Astrocyte of the hippocampus (primary cell): Measurements from ENCODE around the gene BCR.

Experiments
- DNase-seq: peaks from one replicate; pipeline ENCODE4 v3.0.0; 2011; ENCODE audit warnings: low read depth, low spot score

Gene BCR

GRCh38 chr22:23230348-23231068 lies 50.2 kb downstream of the BCR start:
- no peak for DNase-seq

GRCh38 chr22:23231471-23232093 lies 51.3 kb downstream of the BCR start:
- DNase-seq, result no peak

- DNase-seq, result no peak
These were observed 52.0 kb downstream of the BCR start for GRCh38 chr22:23232094-23232905.

- peak; percentile 18 for DNase-seq
These were observed 52.8 kb downstream of the BCR start for GRCh38 chr22:23233084-23233531.

GRCh38 chr22:23233752-23234408 lies 53.6 kb downstream of the BCR start:
- DNase-seq, result peak; percentile 66

- DNase-seq, result no peak
These were observed 54.3 kb downstream of the BCR start for GRCh38 chr22:23234409-23235161.

GRCh38 chr22:23235425-23235824 lies 55.1 kb downstream of the BCR start:
- no peak for DNase-seq

GRCh38 chr22:23236026-23236425 lies 55.7 kb downstream of the BCR start:
- DNase-seq, result no peak

GRCh38 chr22:23236440-23237184 lies 56.3 kb downstream of the BCR start:
- no peak for DNase-seq

- peak; percentile 16 for DNase-seq
These were observed 57.0 kb downstream of the BCR start for GRCh38 chr22:23237201-23237798.

GRCh38 chr22:23237841-23238240 lies 57.5 kb downstream of the BCR start:
- DNase-seq, result no peak

- no peak for DNase-seq
These were observed 58.4 kb downstream of the BCR start for GRCh38 chr22:23238707-23239106.

GRCh38 chr22:23239429-23239828 lies 59.1 kb downstream of the BCR start:
- DNase-seq, result no peak

- peak; percentile 14 for DNase-seq
These were observed 60.5 kb downstream of the BCR start for GRCh38 chr22:23240639-23241389.

- no peak for DNase-seq
These were observed 61.5 kb downstream of the BCR start for GRCh38 chr22:23241562-23242472.

- peak; percentile 76 for DNase-seq
These were observed 62.2 kb downstream of the BCR start for GRCh38 chr22:23242473-23243001.

- DNase-seq, result peak; percentile 45
These were observed 62.8 kb downstream of the BCR start for GRCh38 chr22:23243006-23243573.
